Urinary bladder (tissue), 2 donors: Measurements from ENCODE around the gene PCBP2. TPM values are rescaled to one million over a fixed set of nuclear protein-coding genes. Genes with fewer than 3 reads are reported as not detected.

Source experiments
- polyA plus RNA-seq: library from polyadenylated mRNA; stranded (reverse); fragments of 200-250 nt; gene quantifications from one replicate; pipeline ENCODE4 v1.2.3, GENCODE V29; 2013
- small RNA-seq: library from RNA; depleted of rRNA; stranded (forward); fragments of <200 nt; gene quantifications from one replicate; pipeline ENCODE3, GENCODE V24; 2014
- total RNA-seq: library from RNA; depleted of rRNA; stranded (reverse); fragments of >200 nt; gene quantifications from one replicate; pipeline ENCODE4 v1.2.3, GENCODE V29; 2014
- donor health status: healthy.

Gene PCBP2
- total and polyA plus RNA-seq, 2 donors: 395 to 420 TPM

Small RNAs within 50 kb of the gene (small RNA-seq; reads per million reads assigned to genes)
- gene AC023509.3: not detected

Other genes starting within 250 kb of the PCBP2 start
- 1.6 TPM for gene ITGB7, start 244.9 kb upstream of the PCBP2 start, total RNA-seq
- gene ITGB7, start 244.9 kb upstream of the PCBP2 start, polyA plus RNA-seq: 1.7 TPM
- 37.8 TPM for gene RARG, start 219.9 kb upstream of the PCBP2 start, total RNA-seq
- 30.5 TPM for gene RARG, start 219.9 kb upstream of the PCBP2 start, polyA plus RNA-seq
- gene ESPL1, start 183.8 kb upstream of the PCBP2 start, total RNA-seq: 4.5 TPM
- 0.33 TPM for gene ESPL1, start 183.8 kb upstream of the PCBP2 start, polyA plus RNA-seq
- 432 TPM for gene PFDN5, start 156.6 kb upstream of the PCBP2 start, total RNA-seq
- 812 TPM for gene PFDN5, start 156.6 kb upstream of the PCBP2 start, polyA plus RNA-seq
- gene MYG1, start 152.4 kb upstream of the PCBP2 start, total RNA-seq: 17.9 TPM
- gene MYG1, start 152.4 kb upstream of the PCBP2 start, polyA plus RNA-seq: 66.3 TPM
- 33.3 TPM for gene AAAS, start 130.5 kb upstream of the PCBP2 start, total RNA-seq
- 45.4 TPM for gene AAAS, start 130.5 kb upstream of the PCBP2 start, polyA plus RNA-seq
- not detected for gene SP7, start 115.7 kb upstream of the PCBP2 start, total RNA-seq
- gene SP7, start 115.7 kb upstream of the PCBP2 start, polyA plus RNA-seq: not detected
- gene SP1, start 71.9 kb upstream of the PCBP2 start, total RNA-seq: 60.5 TPM
- 32.4 TPM for gene SP1, start 71.9 kb upstream of the PCBP2 start, polyA plus RNA-seq
- gene AMHR2, start 28.2 kb upstream of the PCBP2 start, total RNA-seq: not detected
- gene AMHR2, start 28.2 kb upstream of the PCBP2 start, polyA plus RNA-seq: 0.18 TPM
- gene PRR13, start 10.4 kb upstream of the PCBP2 start, total RNA-seq: 22.0 TPM
- gene PRR13, start 10.4 kb upstream of the PCBP2 start, polyA plus RNA-seq: 198 TPM
- 17.3 TPM for gene MAP3K12, start 47.4 kb downstream of the PCBP2 start, total RNA-seq
- gene MAP3K12, start 47.4 kb downstream of the PCBP2 start, polyA plus RNA-seq: 27.4 TPM
- gene TARBP2, start 49.2 kb downstream of the PCBP2 start, total RNA-seq: 22.2 TPM
- gene TARBP2, start 49.2 kb downstream of the PCBP2 start, polyA plus RNA-seq: 24.1 TPM
- gene NPFF, start 55.4 kb downstream of the PCBP2 start, total RNA-seq: not detected
- gene NPFF, start 55.4 kb downstream of the PCBP2 start, polyA plus RNA-seq: not detected
- 24.1 TPM for gene ATF7, start 174.3 kb downstream of the PCBP2 start, total RNA-seq
- gene ATF7, start 174.3 kb downstream of the PCBP2 start, polyA plus RNA-seq: 28.2 TPM
- 109 TPM for gene ATP5MC2, start 224.0 kb downstream of the PCBP2 start, total RNA-seq
- 513 TPM for gene ATP5MC2, start 224.0 kb downstream of the PCBP2 start, polyA plus RNA-seq